ENCODE results near the gene HTT. TPM values are rescaled to one million over a fixed set of nuclear protein-coding genes. Genes with fewer than 3 reads are reported as not detected.

Gene HTT
- total and polyA plus RNA-seq, 2 of the 13 experiments (the other 11 are each of a cell fraction or from before 2014, with no cell fraction given) = 17.5 to 19.5 TPM

DNA sequence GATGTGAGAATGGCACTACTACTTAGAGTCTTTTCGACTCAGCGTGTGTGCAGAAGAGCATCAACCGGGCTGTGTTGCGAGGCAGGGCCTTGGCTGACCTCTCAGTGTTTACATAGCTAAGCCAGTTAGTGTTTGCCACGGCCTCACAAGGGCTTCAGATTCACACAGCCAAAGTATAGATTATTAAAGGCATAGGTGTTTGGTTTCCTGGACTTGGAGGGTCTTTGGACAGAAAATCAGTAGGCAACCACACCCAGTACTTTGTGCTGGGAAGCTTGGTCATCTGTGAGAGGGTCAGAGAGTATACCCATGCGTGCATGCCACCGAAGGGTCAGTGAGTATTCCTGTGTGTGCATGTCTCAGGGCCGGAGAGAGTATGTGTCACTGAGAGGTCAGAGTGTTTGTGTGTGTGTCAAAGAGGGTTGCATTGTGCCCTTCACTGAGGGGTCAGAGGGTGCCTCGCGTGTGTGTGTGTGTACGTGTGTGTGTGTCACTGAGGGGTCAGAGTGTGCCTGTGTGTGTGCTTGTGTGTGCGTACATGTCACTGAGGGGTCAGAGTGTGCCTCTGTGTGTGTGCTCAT is 104.7 kb downstream of the HTT start (continued):
- no peak for TF ChIP-seq TFE3 (CRISPR knock-in tag; IDR thresholded peaks at IDR 0.05)
- no peak for TF ChIP-seq MIER2 (CRISPR knock-in tag; IDR thresholded peaks at IDR 0.05)
- TF ChIP-seq SSRP1 (CRISPR knock-in tag; IDR thresholded peaks at IDR 0.05) = no peak
- TF ChIP-seq MAFF (IDR thresholded peaks at IDR 0.05; ENCODE audit: low read depth, low read length) = no peak
- TF ChIP-seq POGK (CRISPR knock-in tag; conservative IDR thresholded peaks at IDR 0.05) = no peak
- TF ChIP-seq IRF1 (CRISPR knock-in tag; IDR thresholded peaks at IDR 0.05; ENCODE audit: low read depth) = no peak
- TF ChIP-seq TBP (CRISPR knock-in tag; IDR thresholded peaks at IDR 0.05) = no peak
- TF ChIP-seq KAT2B (IDR thresholded peaks at IDR 0.05; ENCODE audit: borderline replicate concordance, low read depth, low read length) = no peak
- no peak for TF ChIP-seq GLI4 (CRISPR knock-in tag; IDR thresholded peaks at IDR 0.05; ENCODE audit: borderline replicate concordance)
- no peak for TF ChIP-seq ELF3 (CRISPR knock-in tag; IDR thresholded peaks at IDR 0.05)
- TF ChIP-seq ZEB1 (IDR thresholded peaks at IDR 0.05; ENCODE audit: insufficient replicate concordance, low read depth) = no peak
- peak; percentile 71; the same call in 1 of the 2 replicates for TF ChIP-seq ZNF609 (CRISPR knock-in tag; IDR thresholded peaks at IDR 0.05; ENCODE audit: borderline replicate concordance)
- TF ChIP-seq AFF4 (CRISPR knock-in tag; IDR thresholded peaks at IDR 0.05) = no peak
- no peak for TF ChIP-seq NFKB2 (CRISPR knock-in tag; IDR thresholded peaks at IDR 0.05; ENCODE audit: borderline replicate concordance)

Measured in HepG2 (cell line).